ENCODE measurements around the gene NKX1-2. TPM values are rescaled to one million over a fixed set of nuclear protein-coding genes. Genes with fewer than 3 reads are reported as not detected.

Gene NKX1-2
- total RNA-seq, 1 experiment from 2014 or later: 57.7 TPM

DNA sequence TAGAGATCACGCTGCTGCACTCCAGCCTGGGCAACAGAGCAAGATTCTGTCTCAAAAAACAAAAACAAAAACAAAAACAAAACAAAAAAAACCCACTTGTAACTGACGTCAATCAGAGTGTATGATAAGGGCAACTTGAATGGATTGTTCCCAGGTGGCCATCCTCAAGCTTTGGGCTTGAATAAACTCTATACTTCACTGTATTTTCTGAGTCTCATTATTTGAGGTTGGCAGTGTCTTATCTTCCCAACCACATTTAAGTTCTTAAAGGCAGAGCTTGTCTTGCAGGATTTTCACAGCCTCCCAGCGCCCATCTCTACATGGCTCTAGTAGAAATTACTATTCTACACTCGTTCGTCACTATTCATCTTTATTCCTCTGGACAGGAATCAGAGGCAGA is 26.0 kb downstream of the NKX1-2 start (continued):
- TF ChIP-seq, protein P1, sequence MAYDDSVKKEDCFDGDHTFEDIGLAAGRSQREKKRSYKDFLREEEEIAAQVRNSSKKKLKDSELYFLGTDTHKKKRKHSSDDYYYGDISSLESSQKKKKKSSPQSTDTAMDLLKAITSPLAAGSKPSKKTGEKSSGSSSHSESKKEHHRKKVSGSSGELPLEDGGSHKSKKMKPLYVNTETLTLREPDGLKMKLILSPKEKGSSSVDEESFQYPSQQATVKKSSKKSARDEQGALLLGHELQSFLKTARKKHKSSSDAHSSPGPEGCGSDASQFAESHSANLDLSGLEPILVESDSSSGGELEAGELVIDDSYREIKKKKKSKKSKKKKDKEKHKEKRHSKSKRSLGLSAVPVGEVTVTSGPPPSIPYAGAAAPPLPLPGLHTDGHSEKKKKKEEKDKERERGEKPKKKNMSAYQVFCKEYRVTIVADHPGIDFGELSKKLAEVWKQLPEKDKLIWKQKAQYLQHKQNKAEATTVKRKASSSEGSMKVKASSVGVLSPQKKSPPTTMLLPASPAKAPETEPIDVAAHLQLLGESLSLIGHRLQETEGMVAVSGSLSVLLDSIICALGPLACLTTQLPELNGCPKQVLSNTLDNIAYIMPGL (CRISPR knock-in tag; IDR thresholded peaks at IDR 0.05): no peak

GRCh38 chr10:124422742-124423141 is 27.1 kb downstream of the NKX1-2 start:
- no peak overlapping the region for H3K27ac Mint-ChIP-seq
- no peak overlapping the region for H3K4me3 Mint-ChIP-seq
- H3K9me3 Mint-ChIP-seq: no peaks in the 10 kb centered on the region
- ChIA-PET POLR2A (no interaction called here), CTCF (interaction anchor here (0.9 to 1.0 kb wide), 2 partner anchors 19 to 27 kb away, joined by 3 read pairs; partner anchors contain the start of gene NKX1-2)
- H3K36me3 Mint-ChIP-seq: no peaks in the 10 kb centered on the region
- ATAC-seq (no peak), DNase-seq (ENCODE audit: low spot score) (no peak)
- H3K4me1 Mint-ChIP-seq: peaks cover 27% of the 10 kb centered on the region
- H3K27me3 Mint-ChIP-seq (ENCODE audit: low read depth): peaks cover 18% of the 10 kb centered on the region
- TF ChIP-seq ATF2 (CRISPR knock-in tag; IDR thresholded peaks at IDR 0.05; ENCODE audit: borderline replicate concordance, low read depth) (no peak), ZNF671 (CRISPR knock-in tag; IDR thresholded peaks at IDR 0.05) (no peak), ZNF232 (CRISPR knock-in tag; IDR thresholded peaks at IDR 0.05) (no peak), ZNF425 (CRISPR knock-in tag; conservative IDR thresholded peaks at IDR 0.05) (no peak), CTCF (IDR thresholded peaks at IDR 0.05) (no peak), ETV6 (CRISPR knock-in tag; IDR thresholded peaks at IDR 0.05) (no peak), SMAD3 (CRISPR knock-in tag; IDR thresholded peaks at IDR 0.05; ENCODE audit: borderline replicate concordance) (no peak), MAX (CRISPR knock-in tag; IDR thresholded peaks at IDR 0.05) (no peak), PRRX2 (CRISPR knock-in tag; IDR thresholded peaks at IDR 0.05) (no peak), ZNF396 (CRISPR knock-in tag; IDR thresholded peaks at IDR 0.05; ENCODE audit: borderline replicate concordance) (no peak), ZNF416 (CRISPR knock-in tag; IDR thresholded peaks at IDR 0.05) (no peak), TP53 (CRISPR knock-in tag; IDR thresholded peaks at IDR 0.05) (no peak)
- TF ChIP-seq, protein P2, sequence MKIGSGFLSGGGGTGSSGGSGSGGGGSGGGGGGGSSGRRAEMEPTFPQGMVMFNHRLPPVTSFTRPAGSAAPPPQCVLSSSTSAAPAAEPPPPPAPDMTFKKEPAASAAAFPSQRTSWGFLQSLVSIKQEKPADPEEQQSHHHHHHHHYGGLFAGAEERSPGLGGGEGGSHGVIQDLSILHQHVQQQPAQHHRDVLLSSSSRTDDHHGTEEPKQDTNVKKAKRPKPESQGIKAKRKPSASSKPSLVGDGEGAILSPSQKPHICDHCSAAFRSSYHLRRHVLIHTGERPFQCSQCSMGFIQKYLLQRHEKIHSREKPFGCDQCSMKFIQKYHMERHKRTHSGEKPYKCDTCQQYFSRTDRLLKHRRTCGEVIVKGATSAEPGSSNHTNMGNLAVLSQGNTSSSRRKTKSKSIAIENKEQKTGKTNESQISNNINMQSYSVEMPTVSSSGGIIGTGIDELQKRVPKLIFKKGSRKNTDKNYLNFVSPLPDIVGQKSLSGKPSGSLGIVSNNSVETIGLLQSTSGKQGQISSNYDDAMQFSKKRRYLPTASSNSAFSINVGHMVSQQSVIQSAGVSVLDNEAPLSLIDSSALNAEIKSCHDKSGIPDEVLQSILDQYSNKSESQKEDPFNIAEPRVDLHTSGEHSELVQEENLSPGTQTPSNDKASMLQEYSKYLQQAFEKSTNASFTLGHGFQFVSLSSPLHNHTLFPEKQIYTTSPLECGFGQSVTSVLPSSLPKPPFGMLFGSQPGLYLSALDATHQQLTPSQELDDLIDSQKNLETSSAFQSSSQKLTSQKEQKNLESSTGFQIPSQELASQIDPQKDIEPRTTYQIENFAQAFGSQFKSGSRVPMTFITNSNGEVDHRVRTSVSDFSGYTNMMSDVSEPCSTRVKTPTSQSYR (CRISPR knock-in tag; IDR thresholded peaks at IDR 0.05): no peak
- TF ChIP-seq, protein P3, sequence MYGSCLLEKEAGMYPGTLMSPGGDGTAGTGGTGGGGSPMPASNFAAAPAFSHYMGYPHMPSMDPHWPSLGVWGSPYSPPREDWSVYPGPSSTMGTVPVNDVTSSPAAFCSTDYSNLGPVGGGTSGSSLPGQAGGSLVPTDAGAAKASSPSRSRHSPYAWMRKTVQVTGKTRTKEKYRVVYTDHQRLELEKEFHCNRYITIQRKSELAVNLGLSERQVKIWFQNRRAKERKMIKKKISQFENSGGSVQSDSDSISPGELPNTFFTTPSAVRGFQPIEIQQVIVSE (CRISPR knock-in tag; IDR thresholded peaks at IDR 0.05; ENCODE audit: borderline replicate concordance): no peak
- TF ChIP-seq, protein P4, sequence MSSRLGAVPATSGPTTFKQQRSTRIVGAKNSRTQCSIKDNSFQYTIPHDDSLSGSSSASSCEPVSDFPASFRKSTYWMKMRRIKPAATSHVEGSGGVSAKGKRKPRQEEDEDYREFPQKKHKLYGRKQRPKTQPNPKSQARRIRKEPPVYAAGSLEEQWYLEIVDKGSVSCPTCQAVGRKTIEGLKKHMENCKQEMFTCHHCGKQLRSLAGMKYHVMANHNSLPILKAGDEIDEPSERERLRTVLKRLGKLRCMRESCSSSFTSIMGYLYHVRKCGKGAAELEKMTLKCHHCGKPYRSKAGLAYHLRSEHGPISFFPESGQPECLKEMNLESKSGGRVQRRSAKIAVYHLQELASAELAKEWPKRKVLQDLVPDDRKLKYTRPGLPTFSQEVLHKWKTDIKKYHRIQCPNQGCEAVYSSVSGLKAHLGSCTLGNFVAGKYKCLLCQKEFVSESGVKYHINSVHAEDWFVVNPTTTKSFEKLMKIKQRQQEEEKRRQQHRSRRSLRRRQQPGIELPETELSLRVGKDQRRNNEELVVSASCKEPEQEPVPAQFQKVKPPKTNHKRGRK (CRISPR knock-in tag; IDR thresholded peaks at IDR 0.05; ENCODE audit: borderline replicate concordance): no peak
- TF ChIP-seq, protein P5, sequence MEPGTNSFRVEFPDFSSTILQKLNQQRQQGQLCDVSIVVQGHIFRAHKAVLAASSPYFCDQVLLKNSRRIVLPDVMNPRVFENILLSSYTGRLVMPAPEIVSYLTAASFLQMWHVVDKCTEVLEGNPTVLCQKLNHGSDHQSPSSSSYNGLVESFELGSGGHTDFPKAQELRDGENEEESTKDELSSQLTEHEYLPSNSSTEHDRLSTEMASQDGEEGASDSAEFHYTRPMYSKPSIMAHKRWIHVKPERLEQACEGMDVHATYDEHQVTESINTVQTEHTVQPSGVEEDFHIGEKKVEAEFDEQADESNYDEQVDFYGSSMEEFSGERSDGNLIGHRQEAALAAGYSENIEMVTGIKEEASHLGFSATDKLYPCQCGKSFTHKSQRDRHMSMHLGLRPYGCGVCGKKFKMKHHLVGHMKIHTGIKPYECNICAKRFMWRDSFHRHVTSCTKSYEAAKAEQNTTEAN (CRISPR knock-in tag; IDR thresholded peaks at IDR 0.05): no peak
